HFF-Myc (cell line): ENCODE results near the gene KNG1.
"Not testable (repeated sequence)": the region's sequence is repeated elsewhere in the genome, so short reads cannot be mapped to it uniquely, and the experiment has no call there.

Experiments
- DNase-seq: peaks from one replicate; pipeline ENCODE4 v3.0.0-alpha.2; 2011; ENCODE audit warnings: low read depth; ENCODE audit errors: extremely low read depth
- H3K4me3 ChIP-seq: replicated peaks from 2 replicates; pipeline ENCODE4 v1.5.1; 2011; ENCODE audit warnings: low read depth, mild to moderate bottlenecking, control low read depth, low read length
- CTCF ChIP-seq: IDR thresholded peaks from 2 replicates; pipeline ENCODE4 v1.5.1; 2012; ENCODE audit warnings: mild to moderate bottlenecking, low read depth, low read length, control low read depth; ENCODE audit errors: missing control alignments

KNG1 gene

GRCh38 chr3:186680869-186681268 lies 36.3 kb upstream of the KNG1 start:
- no peak overlapping the region for H3K4me3 ChIP-seq
- no peak for TF ChIP-seq CTCF
- no peak for DNase-seq

DNA sequence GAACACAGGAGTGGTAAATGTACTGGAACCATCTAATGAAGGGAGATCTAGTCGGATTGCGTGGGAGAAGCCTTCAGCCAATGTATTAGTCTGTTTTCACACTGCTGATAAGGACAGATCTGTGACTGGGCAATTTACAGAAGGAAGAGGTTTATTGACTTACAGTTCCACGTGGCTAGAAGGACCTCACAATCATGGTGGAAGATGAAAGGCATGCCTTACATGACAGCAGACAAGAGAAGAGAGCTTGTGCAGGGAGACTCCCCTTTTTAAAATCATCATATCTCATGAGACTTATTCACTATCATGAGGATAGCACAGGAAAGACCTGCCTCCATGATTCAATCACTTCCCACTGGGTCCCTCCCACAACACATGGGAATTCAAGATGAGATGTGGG lies 34.3 kb upstream of the KNG1 start:
- H3K4me3 ChIP-seq = no peak overlapping the region
- DNase-seq = no peak
- no peak for TF ChIP-seq CTCF

DNA sequence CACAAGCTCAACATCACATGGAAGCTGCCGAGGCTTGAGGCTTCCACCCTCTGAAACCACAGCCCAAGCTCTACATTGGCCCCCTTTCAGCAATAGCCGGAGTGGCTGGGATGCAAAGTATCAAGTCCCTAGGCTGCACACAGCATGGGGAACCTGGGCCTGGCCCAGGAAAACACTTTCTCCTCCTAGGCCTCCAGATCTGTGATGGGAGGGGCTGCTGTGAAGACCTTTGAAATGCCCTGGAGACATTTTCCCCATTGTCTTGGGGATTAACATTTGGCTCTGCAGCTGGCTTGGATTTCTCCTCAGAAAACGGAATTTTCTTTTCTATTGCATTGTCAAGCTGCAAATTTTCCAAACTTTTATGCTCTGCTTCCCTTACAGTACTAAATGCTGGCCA lies 33.2 kb upstream of the KNG1 start:
- DNase-seq = no peak
- H3K4me3 ChIP-seq = no peak overlapping the region
- TF ChIP-seq CTCF = no peak

DNA sequence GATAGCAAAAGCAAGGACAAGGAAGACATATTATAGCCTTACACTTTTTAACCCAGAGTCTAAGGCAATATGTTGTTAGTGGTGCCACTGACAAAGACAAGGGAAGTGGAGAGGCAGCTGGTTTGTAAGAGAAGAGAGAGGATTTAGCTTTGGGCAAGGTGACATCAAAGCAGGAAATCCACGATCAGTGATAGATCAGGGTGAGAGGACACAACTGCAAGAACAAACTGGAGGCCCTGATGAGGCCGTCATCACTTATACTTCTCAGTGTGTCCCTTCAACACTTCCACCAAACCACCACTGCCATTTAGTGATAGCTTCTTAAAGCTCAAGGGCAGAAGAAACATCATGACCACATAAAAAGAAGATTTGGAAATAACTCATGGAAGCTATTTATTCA lies 30.7 kb upstream of the KNG1 start:
- not testable (repeated sequence) for DNase-seq

GRCh38 chr3:186687120-186687651 lies 30.0 kb upstream of the KNG1 start:
- DNase-seq = no peak
- no peak overlapping the region for H3K4me3 ChIP-seq
- no peak for TF ChIP-seq CTCF

More for the DNA sequence above, 30.7 kb upstream of the KNG1 start:
- not testable (repeated sequence) for H3K4me3 ChIP-seq

DNA sequence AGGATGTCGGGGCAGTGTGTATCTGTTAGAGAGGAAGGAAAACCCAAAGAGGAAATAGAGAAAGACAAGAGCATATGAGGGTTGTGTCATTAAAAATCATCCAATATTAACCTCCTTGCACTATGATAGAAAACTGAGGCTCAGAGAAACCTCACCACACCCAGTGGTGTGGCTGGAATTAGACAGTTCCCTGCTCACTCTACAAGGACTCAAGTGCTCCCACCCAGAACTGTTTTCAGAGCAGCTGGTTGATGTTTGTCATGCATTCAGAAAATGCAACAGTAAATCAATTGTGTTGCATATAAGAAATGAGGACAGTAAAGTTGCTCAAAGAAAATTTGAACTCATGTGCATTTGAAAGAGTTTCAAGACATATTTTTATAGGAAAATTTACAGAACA lies 26.9 kb upstream of the KNG1 start:
- DNase-seq, H3K4me3 ChIP-seq: not testable (repeated sequence)

- no peak overlapping the region for H3K4me3 ChIP-seq
- TF ChIP-seq CTCF = no peak
- DNase-seq = no peak
Observed at GRCh38 chr3:186691676-186692075, 25.5 kb upstream of the KNG1 start.

- TF ChIP-seq CTCF = no peak
- DNase-seq = no peak
- H3K4me3 ChIP-seq = no peak overlapping the region
Observed at GRCh38 chr3:186693843-186694242, 23.3 kb upstream of the KNG1 start.
